Stimulated activated naive CD4-positive, alpha-beta T cell (primary cell): ENCODE results near the gene USP32.

Experiments used
- DNase-seq, 6 experiments: peaks; one replicate each; lab custom pipeline; 2025; lab: John Stamatoyannopoulos, UW

Gene USP32

DNA sequence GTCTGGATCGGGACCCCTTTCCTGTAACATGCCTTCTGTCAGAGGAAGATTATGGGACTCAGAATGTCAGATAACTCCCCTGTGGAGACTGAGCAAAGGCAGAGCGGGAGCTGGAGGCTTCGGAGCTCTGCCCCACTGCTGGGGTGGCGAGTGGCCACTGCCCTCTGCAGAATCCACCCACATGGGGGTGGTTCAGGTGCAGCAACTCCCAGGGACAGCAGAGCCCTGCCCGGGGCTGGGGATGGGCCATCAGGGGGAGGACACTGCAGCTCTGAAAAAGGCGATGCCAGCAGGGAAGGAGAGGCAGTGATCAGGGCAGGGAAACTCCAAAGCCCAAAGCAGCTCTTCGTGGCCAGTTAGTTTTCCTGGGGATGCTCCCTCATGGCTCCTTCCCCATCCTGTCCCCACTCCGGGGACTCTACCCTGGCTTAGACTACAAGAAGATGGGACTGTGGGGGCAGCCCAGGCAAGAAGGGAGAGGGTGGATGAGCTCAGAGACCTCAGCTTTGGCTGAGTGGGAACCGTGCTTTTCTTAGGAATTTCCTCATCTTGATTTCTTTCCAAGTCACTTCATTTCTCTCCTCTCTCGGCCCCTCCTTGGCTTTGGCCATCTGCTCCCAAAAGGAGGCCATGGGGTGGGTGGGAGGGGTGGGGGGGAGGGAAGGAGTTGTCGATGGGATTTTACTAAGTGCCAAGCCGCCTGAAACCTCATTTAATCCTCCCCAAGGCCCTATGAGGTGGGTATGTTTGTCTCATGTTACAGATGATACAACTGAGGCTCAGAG, 238.1 kb downstream of the USP32 start:
- no peak for DNase-seq

DNA sequence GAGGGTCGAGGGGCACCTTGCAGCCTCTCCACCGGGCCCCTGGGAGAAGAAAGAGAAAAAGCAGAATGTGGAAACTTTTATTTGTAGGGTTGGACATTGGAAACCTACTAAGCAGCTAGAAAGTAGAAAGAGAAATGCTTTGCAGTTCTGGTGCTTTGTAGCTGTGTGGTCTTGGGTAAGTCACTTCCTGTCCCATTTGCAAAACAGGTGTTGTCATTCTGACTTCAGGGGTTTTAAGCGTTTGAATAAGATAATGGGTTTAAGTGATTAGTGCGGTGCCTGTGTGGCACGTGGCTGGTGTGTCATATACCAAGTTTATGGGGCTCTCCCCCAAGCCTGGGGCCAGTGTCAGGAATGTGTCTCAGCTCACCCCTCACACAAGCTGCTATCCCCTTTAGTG, 240.6 kb downstream of the USP32 start:
- no peak for DNase-seq

DNA sequence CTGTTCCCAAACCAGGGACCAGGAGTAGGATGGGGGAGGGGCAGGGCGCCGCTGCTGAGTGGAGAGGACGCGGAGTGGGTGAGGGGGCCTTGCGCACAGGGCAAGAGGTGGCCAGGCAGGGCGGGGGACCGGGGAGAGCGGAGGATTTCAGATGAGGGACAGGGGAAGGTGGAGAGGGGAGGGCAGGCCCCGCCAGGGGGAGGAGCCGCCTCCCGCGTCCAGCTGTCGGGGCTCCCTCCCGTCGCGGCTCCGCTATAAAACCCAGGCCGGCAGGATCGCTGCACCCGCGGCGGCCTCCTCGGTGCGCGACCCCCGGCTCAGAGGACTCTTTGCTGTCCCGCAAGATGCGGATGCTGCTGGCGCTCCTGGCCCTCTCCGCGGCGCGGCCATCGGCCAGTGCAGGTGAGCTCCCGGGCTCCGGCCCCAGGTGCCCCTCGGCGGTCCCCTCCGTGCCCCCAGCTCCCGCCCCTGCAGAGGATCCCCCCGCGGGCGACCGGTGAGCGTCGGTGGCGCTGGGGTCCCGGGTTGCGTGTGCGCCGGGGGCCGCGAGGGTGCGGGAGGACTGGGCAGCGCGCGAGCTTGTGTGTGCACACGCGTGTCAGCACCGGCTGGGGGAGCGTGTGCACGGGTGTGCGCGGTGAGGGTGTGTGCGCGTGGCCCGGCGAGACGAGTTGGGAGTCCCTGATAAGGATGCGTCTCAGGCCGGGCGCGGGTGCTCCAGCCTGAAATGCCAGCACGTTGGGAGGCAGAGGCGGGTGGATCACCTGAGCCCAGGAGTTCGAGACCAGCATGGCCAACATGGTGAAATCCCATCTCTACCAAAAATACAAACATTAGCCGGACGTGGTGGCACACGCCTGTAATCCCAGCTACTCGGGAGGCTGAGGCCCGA, 242.0 kb downstream of the USP32 start, which contains the start of gene CA4:
Gene CA4, plus strand, starts transcription at position 283 of the 892 bp plus-strand sequence. Its CDS starts 62 bp downstream, at position 345.
- DNase-seq = no peak

DNA sequence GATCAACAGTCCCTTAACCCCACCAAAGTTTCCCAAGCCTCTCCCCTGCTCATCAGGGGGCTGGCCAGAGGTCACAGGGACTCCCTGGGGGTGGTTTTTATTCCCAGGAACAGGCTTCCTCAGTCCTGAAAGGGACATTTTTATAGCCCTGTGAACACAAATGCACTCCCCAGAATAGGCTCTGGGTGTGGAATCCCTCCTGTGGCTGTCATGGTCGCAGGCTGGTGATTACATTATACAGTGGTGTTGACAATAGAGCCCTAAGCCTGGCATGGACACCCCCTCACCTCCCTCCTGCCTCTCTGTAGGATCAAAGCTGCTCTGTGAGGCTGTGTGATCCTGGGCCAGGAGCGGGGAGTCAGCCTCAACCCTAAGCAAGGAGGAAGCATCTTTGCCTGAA, 243.6 kb downstream of the USP32 start:
- no peak for DNase-seq

DNA sequence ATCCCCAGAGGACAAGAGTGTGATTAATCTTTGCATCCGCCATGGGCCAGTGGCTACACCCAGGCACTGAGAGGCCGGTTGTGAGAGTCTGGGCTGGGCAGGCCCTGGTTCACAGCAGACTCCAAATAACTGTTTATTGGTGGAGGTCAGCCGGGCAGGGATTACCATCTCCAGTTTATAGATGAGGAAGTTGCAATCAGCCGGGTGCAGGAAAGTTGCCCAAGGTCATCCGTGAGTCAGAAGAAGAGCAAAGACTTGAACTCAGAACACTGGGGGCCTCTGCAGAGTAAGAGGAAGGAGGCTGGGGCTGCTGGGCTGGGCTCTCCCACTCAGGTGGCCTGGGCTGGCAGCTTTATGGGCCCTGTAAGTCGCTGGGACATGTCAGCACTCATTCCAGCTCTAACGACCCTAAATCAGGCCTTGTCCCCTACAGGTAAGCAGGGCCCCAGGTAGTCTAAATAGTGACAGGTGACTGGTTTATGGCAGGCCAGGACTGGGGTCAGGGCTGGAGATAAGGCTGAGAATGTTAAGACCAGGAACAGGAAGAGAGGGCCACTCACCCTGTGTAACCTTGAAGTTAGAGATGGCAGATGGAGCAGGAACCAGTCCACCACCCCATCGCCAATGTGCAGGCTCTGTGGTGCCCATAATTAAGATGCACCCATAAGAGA, 244.2 kb downstream of the USP32 start:
- DNase-seq = no peak

DNA sequence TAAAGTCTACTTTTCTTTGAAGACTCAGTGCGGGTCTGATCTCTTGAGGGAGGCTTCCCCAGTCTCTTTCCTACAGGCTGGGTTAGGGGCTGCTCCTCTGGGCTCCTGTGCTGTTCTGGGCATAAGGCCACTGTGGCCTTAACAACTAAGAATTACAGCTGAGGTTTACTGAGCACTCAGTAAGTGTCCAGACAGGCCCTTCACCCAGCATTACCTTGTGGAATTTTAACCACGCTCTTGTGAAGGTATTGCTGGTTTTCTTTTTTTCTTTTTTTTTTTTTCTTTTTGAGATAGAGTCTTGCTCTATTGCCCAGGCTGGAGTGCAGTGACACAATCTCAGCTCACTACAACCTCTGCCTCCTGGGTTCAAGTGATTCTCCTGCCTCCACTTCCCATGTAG, 245.7 kb downstream of the USP32 start:
- DNase-seq = no peak

DNA sequence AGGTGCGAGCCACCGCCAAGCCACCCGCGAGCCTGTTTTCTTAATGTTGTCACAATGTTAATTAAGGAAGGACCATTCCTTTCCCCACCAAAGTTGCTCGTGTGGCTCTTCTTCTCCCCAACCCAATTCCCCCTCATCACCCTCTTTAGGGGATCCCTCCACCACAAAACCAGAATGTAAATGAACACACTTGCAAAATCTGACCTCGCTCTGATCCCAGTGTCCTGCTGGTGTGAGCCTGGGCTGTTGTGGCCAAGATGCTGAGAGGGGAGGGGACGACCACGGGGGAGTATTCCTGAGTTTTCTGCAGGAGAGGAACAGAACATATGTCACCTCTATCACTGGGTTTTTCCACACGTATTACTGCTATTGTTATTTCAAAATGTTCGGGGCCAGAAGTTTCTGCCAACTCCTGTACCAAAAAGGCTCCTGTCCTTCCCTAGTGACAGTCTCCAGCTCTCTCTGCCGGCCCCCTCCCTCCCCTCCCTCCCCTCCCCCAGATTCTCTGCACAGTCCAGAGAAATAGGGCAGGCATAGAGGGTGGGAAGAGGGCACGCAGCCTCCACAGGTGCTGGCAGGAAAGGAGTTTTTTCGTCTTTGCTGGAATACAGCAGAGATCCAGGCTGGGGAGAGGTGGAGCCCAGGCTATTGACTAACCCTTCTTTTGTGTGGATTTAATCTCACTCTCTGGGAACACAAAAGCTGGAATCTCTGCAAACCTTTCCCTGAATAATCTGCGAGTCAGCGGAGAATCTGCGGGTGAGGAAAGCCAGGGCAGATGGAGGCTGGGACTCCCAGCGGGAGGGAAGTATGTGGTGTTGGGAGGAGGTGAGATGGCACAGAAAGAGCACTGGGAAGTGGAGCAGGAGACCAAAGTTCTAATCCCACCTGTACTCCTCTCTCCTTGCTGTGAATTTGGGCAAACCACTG, 246.7 kb downstream of the USP32 start:
- no peak for DNase-seq

DNA sequence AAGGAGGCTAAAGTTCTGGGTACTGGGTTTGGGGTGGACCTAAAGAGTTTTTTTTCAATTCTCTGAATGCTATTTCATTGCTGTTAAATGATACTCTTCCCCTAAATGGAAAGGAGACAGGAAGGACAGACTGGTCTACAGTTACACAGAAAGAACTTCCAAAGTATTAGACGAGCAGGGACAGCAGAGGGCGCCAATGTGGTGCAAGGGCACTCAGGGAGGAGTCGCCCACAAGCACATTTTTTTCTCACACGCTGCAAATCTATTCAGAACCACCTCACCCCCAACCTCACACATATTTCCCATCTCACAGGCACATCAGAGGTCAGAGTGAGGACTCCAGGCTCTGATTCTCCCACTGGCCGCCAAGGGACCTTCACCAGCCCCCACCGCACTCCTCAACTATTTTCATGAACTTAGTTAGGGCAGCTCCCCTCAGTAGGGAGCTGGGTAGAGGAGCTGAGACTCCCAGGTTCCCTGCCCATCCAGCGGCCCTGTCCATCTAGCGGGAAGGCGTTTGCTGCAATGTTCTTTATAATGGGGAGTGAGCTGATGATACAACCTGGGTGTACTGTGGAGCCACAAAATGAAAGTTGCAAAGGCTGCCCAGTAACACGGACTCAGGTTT, 248.9 kb downstream of the USP32 start:
- peak; percentile 18 to 67 (median 52) for DNase-seq

DNA sequence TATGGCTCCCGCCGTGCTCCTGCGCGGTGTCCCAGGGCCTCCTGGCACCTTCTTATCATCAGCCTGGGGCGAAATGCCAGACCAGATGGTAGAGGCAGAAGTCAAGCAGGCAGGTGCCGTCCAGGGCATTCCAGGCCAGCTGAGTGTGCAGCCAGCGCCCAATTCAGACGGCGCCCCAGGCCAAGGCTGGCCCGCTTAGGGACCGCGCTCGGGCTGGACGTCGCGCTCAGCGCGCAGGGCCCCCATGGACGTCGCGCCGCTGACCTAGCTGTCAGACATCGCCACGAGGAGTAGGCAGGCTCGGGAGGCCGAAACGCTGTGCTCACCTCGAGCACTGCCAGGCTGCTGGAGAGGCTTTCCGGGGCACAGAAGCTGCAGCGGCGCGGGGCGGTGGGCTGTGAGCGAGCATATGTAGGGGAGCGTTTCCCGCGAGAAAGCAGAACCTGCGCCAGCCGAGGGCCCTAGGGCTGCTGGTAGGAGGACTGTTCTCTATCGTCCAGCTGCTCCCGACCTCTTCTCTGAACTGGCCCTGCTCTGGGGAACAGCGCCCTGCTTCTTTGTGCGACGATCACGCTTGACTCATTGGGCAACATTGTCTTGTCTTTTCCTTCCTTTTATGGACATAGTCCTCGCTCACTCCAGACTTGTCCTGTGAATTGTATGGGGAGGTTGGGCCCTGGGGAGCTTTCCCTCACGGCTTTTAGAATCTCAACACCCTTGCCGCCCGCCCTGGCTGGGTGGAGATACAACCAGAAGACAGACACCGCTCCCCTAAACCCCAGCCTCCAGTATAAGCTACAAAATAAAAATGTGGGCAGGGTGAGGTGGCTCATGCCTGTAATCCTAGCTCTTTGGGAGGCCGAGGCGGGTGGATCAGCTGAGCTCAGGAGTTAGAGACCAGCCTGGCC, 250.6 kb downstream of the USP32 start:
- no peak for DNase-seq

DNA sequence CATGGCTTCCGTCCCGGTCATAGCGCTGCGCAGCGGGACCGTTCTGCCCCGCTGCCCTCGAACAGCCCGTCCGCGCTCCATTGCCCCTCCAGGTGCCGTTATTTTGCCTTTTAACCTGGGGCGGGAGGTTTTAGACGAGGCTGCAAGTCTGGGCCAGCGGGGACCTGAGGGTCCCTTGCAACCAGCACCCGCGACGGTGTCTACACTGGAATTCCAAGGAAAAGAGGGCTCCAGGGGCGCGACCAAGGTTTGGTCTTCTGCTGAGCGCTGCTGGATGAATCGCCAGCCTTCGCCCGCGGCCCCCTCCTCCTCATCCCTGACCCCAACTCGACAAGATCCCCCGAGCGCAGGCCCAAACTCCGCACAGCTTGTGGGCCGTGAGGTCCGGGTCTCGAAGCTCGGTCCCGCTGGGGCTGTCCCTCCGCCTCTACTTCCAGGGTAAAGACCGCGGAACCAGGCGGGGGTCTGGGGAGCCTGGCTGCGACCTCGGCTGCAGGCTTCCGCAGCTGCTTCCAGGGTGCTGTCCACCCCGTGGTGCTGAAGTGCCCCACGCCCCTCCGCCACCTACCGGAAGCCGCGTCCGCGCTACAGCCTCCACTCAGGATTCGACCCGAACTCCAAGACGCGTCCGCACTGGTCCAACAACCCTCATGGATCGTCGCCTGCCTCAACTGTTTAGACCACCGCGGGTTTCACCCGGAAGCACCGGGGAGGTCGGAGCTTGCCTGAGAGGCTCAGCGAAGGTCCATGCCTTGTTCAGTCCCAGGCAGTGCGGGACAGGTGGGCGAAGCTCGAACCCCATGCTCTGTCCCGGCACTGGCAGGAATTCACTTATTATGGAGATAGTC, 252.3 kb downstream of the USP32 start:
- peak; percentile 44 to 73 (median 62) for DNase-seq

DNA sequence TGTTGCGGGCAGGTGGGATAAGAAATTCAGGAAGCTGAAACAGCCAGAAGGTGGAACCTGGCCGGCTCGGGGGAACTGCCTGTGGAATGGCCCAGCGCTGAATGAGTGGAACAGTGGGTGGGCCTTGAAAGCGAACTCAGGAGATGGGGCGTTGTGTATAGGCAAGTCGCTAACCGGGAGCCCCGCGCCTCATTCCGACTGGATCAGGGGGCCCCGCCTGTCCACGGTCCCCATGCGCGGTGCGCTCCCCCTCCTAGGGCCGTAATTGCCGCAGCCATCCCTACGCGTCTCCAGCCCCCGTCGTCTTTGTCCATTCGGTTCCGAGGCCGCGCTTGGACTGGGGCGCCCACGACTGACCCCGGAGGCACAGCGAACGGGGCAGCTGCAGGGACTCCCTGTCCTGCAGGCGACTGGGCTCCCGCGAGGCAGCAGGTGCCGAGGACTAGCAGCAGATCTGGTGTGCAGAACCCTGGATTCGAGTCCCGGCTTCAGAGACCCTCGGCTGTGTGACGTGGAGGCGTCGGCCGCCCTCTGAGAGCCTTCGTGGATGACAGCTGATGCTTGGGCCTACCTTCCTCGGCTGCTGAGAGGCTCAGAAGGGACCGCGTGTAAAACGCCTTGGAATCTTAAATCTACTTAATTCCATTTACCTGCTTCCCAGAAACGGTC, 253.0 kb downstream of the USP32 start:
- no peak for DNase-seq

DNA sequence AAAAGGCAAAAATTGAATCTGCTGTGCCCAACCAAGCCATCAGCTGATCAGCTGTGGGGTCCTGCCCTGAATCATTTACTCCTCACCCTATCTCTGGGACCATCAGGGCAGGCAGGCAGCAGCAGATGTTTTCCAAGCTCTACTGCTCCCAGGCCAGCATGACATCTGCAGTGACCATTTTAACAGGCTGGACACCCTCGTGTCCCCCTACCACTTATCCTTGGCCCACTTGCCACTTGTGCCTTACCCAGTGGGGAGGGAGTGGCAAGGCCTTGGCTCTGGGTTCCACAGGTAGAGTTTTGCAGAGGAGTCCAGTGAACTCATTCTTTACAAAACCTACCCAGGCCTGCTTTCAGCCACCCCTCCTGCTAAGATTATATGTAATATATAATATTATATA, 254.2 kb downstream of the USP32 start:
- no peak for DNase-seq

DNA sequence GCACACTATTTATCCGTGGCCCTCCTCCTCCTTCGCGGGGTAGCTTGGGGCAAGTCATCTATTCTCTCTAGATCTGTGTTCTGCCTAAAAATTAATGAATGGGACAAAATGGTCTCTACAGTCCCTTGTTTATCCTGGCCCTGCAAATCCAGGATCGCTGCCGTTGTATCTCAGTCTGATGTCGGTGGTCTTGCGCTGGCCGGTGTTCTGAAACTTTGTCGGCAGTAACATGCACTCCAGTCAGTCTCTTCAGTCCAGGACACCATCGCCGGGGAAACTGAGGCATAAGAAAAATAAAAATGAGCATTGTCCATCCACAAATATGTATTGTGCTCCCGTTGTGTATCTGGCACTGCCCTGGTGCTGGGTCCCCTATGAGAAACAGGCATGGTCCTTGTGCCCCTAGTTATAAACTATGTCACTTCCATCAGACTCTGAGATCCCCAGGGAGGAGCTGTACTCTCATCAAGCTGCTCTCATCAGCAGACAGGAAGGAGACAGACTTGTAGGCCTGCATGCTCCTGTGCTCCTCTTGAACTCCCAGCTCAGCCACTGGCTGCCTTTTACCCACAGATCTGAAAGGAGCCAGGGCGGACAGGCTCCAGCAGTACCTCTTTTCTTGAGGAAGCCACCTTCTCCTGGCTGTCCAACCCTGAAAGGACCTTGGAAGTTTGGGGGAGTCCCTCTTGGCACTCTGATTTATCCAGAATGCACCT, 255.8 kb downstream of the USP32 start:
- no peak for DNase-seq

DNA sequence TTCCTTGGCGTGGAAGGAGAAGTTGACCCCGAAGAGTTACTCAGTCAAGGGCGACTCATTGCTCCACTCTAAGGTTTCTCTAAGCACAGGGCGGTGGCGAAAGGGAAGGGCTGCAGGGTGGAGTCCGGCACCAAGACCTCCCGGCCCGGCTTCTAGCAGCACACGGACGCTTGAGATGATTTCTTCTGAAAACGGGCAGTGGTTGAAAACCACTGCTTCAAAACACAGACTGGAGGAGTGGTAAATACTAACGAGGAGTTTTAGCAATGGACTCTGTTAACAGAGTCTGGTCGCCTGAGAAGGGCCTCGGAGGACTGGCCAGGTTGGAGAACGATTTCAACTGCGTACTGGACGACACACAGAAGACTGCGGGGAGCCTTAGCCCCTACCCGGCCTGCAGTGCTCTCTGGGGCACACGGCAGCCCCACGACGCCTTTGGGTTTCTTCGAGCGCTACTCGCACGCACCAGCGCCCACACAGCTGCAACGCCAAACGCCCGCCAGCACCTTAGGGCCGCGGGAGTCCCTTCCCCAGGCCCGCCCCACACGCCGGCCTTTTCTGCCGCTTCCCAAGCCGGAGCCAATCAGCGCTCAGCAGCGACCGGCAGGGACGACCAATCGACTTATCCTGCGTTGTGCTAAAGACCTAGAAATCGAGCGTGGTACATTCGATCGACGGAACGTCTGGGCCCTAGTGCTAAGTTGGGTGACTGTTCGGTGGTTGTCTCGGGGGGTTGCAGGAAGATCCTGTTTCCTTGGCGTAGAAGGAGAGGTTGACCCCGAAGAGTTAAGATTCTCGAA, 256.6 kb downstream of the USP32 start:
- peak; percentile 58 to 70 (median 64) for DNase-seq

DNA sequence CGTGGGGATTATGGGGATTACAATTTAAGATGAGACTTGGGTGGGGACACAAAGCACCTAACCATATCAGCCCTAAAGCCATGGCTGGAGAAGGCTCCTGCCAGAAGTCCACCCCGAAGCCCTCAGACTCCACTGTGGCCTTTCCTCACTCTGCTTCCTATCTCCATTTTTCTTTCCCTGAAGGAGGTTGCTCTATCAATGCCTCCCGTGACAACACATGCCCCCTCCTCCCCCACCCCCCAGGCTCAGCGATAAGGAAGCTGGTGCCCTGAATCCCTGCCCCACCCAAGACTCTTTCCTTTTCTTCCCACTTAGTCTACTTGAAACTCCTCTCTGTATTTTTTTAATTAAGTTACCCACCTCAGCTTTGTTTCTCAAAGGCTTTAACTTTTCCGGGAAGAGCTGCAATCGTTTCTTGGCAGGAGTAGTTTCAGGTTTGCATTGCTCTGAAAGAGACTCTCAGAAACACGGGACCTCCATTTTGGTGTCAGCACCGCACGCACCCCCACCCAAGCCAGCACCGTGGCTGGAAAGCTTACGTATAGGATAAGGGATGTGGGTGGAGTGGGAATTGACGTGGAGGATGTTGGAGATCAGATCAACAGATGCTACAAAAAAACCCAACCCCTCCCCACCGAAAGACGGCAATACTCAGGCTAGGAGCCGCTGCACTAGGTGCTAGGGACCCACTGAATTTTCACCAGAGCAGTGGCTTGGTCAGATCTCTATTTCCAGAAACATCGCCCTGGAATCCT, 257.4 kb downstream of the USP32 start:
- peak in 4 of 6 experiments; percentile 4 to 35 (median 30) for DNase-seq

DNA sequence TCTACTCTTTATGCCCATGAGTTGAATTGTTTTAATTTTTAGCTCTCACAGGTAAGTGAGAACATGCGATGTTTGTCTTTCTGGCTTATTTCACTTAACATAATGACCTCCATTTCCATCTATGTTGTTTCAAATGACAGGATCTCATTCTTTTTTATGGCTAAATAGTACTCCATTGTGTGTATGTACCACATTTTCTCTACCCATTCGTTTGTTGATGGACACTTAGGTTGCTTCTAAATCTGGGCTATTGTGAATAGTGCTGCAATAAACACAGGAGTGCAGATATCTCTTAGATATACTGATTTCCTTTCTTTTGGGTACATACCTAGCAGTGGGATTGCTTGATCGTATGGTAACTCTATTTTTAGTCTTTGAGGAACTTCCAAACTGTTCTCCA, 261.5 kb downstream of the USP32 start:
- no peak for DNase-seq
